ENCODE data around the gene LPP.

The LPP gene

DNA sequence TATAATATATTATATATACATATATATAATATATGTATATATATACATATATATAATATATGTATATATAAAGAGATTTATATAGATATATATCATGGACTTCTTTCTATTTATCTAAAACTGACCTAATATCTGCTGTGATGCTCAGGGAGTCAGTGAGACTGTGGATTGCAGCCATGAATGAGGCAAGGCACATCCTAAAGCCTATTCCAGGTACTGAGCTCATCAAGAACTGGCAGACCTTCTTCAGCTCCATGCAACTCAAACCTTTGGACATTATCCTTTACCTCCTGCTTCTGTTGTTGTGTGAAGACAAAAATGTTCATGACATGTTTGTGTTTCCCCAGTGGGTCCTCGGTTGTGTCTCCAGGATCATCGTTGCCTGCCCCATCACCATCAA, 7.7 kb upstream of the LPP start:
- FAIRE-seq = no peak
- no peak for TF ChIP-seq POLR2AphosphoS5 (IDR thresholded peaks at IDR 0.05; ENCODE audit: low read depth, low read length)
- no peak for DNase-seq (ENCODE audit: insufficient read length)

GRCh38 chr3:188147782-188148181, 6.2 kb upstream of the LPP start:
- FAIRE-seq (no peak), DNase-seq (ENCODE audit: insufficient read length) (no peak)
- TF ChIP-seq POLR2AphosphoS5 (IDR thresholded peaks at IDR 0.05; ENCODE audit: low read depth, low read length) (no peak), POLR2A (IDR thresholded peaks at IDR 0.05; ENCODE audit: low read depth, low read length) (no peak), TAF1 (IDR thresholded peaks at IDR 0.05; ENCODE audit: borderline replicate concordance, low read depth, low read length) (no peak)

GRCh38 chr3:188148318-188148717, 5.6 kb upstream of the LPP start:
- FAIRE-seq (no peak), DNase-seq (ENCODE audit: insufficient read length) (no peak)
- TF ChIP-seq TAF1 (IDR thresholded peaks at IDR 0.05; ENCODE audit: borderline replicate concordance, low read depth, low read length) = no peak
- TF ChIP-seq POLR2A (IDR thresholded peaks at IDR 0.05; ENCODE audit: low read depth, low read length) = no peak
- no peak for TF ChIP-seq POLR2AphosphoS5 (IDR thresholded peaks at IDR 0.05; ENCODE audit: low read depth, low read length)

GRCh38 chr3:188149587-188149986, 4.4 kb upstream of the LPP start:
- TF ChIP-seq POLR2A (IDR thresholded peaks at IDR 0.05; ENCODE audit: low read depth, low read length) (no peak), TAF1 (IDR thresholded peaks at IDR 0.05; ENCODE audit: borderline replicate concordance, low read depth, low read length) (no peak), POLR2AphosphoS5 (IDR thresholded peaks at IDR 0.05; ENCODE audit: low read depth, low read length) (no peak)
- DNase-seq (ENCODE audit: insufficient read length) (no peak), FAIRE-seq (no peak)

GRCh38 chr3:188150982-188151381, 3.0 kb upstream of the LPP start:
- TF ChIP-seq POLR2A (IDR thresholded peaks at IDR 0.05; ENCODE audit: low read depth, low read length) (no peak), TAF1 (IDR thresholded peaks at IDR 0.05; ENCODE audit: borderline replicate concordance, low read depth, low read length) (no peak), POLR2AphosphoS5 (IDR thresholded peaks at IDR 0.05; ENCODE audit: low read depth, low read length) (no peak)
- FAIRE-seq = no peak
- no peak for DNase-seq (ENCODE audit: insufficient read length)

- FAIRE-seq (no peak), DNase-seq (ENCODE audit: insufficient read length) (no peak)
- TF ChIP-seq POLR2A (IDR thresholded peaks at IDR 0.05; ENCODE audit: low read depth, low read length) (no peak), TAF1 (IDR thresholded peaks at IDR 0.05; ENCODE audit: borderline replicate concordance, low read depth, low read length) (no peak), POLR2AphosphoS5 (IDR thresholded peaks at IDR 0.05; ENCODE audit: low read depth, low read length) (no peak)
These were observed 2.5 kb upstream of the LPP start for GRCh38 chr3:188151438-188151837.

- no peak for DNase-seq (ENCODE audit: insufficient read length)
- TF ChIP-seq TAF1 (IDR thresholded peaks at IDR 0.05; ENCODE audit: borderline replicate concordance, low read depth, low read length) (no peak), POLR2AphosphoS5 (IDR thresholded peaks at IDR 0.05; ENCODE audit: low read depth, low read length) (no peak), POLR2A (IDR thresholded peaks at IDR 0.05; ENCODE audit: low read depth, low read length) (no peak)
These were observed 1.1 kb upstream of the LPP start for GRCh38 chr3:188152660-188153436.

DNA sequence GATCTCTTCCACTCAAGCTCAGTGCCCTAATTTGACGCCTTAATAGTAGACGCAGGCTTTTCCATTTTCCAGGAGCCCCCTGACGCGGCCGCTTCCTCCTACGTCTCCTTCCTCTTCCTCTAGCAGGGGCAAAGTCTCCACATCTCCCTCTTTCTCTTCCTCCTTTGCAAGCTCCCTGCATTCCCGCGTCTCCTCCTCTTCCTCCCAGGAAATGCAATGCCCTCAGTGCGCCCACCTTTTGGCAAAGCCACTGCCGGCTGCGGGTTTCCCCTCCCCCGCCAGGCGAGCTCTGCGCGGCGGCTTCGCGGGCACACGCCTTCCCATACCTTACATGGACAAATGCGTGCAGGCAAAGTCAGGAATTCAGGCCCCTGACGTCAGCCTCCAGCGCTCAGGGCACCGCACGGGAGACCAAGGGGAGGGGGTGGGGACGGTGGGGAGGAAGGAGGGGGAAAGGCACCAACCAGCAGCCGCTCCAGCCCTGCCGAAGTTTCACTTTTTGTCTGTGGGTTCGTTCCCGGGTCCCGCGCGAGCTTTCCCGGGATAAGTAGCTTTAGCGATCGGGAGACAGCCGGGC, 432 bp upstream of the LPP start:
- TF ChIP-seq POLR2AphosphoS5 (IDR thresholded peaks at IDR 0.05; ENCODE audit: low read depth, low read length) = no peak
- TF ChIP-seq TAF1 (IDR thresholded peaks at IDR 0.05; ENCODE audit: borderline replicate concordance, low read depth, low read length) = no peak
- no peak for TF ChIP-seq POLR2A (IDR thresholded peaks at IDR 0.05; ENCODE audit: low read depth, low read length)
- DNase-seq (ENCODE audit: insufficient read length) = peak; percentile 18
- no peak for FAIRE-seq

More at GRCh38 chr3:188152660-188153436, 1.1 kb upstream of the LPP start:
- FAIRE-seq = no peak

GRCh38 chr3:188154809-188155574, 1.0 kb downstream of the LPP start:
- TF ChIP-seq POLR2A (IDR thresholded peaks at IDR 0.05; ENCODE audit: low read depth, low read length) (no peak), TAF1 (IDR thresholded peaks at IDR 0.05; ENCODE audit: borderline replicate concordance, low read depth, low read length) (no peak), POLR2AphosphoS5 (IDR thresholded peaks at IDR 0.05; ENCODE audit: low read depth, low read length) (no peak)
- DNase-seq (ENCODE audit: insufficient read length) (no peak), FAIRE-seq (no peak)

DNA sequence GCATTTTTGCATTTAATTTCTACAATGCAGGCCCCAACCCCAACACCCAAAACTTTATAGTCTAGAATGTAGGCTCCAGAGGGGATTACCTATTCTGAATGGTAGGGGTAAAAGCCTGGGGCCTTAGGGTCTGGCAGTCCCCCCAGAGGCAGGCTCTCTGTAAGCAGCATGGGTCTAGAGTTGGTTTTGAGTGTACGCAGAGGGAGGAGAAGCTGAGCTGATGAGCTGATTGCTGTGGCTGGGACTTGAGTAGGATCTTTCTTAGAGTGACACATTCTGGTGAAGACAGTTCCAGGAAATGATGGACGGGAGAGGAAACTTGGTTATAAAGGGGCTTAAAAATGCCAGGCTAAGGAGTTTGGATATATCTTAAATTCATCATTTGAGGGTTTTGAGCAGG, 2.1 kb downstream of the LPP start:
- FAIRE-seq (no peak), DNase-seq (ENCODE audit: insufficient read length) (no peak)
- TF ChIP-seq POLR2A (IDR thresholded peaks at IDR 0.05; ENCODE audit: low read depth, low read length) = no peak
- no peak for TF ChIP-seq POLR2AphosphoS5 (IDR thresholded peaks at IDR 0.05; ENCODE audit: low read depth, low read length)
- no peak for TF ChIP-seq TAF1 (IDR thresholded peaks at IDR 0.05; ENCODE audit: borderline replicate concordance, low read depth, low read length)

DNA sequence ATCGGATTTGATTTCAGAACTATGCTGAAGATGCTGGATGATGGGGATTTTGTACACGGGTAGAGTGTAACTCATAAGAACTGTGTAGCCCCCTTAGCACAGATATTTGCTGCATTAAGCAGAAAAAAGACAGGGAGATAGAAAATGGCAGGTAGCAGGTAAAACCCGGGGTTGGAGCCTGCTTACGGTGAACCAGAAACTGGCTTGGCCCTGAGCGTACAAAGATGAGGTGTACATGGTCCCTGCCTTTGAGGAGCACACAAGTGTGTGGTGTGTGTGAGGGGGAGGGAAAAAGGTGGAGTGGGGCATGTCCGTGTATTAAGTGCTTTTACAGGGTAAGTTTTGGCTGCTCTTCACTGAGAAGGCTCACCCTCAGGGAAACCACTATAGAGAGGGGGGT, 3.5 kb downstream of the LPP start:
- DNase-seq (ENCODE audit: insufficient read length) (no peak), FAIRE-seq (no peak)
- TF ChIP-seq TAF1 (IDR thresholded peaks at IDR 0.05; ENCODE audit: borderline replicate concordance, low read depth, low read length) = no peak
- TF ChIP-seq POLR2AphosphoS5 (IDR thresholded peaks at IDR 0.05; ENCODE audit: low read depth, low read length) = no peak
- no peak for TF ChIP-seq POLR2A (IDR thresholded peaks at IDR 0.05; ENCODE audit: low read depth, low read length)

DNA sequence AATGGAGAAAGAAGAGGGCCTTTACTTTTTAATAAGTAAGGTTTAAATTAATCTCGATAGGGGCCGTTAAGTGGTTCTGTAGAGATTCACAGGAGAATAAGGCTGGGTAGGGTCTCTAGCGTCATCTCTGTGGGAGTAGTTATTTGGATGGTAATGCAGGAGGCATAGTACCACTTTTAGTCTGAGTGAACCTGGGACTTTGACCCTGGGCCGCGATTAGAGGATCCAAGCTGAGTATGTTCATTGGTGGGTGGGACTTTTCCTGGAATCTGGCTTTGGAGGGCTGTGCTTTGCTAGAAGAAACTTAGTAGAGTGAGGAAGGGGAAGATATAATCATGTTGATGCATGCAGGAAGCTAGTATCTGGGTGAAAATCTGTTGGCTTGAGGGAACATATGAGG, 4.0 kb downstream of the LPP start:
- FAIRE-seq (no peak), DNase-seq (ENCODE audit: insufficient read length) (no peak)
- TF ChIP-seq TAF1 (IDR thresholded peaks at IDR 0.05; ENCODE audit: borderline replicate concordance, low read depth, low read length) (no peak), POLR2AphosphoS5 (IDR thresholded peaks at IDR 0.05; ENCODE audit: low read depth, low read length) (no peak), POLR2A (IDR thresholded peaks at IDR 0.05; ENCODE audit: low read depth, low read length) (no peak)
